Bronchial smooth muscle cell (primary cell): ENCODE data around the gene IL3RA. TPM values are rescaled to one million over a fixed set of nuclear protein-coding genes. Genes with fewer than 3 reads are reported as not detected.

Experiments
- total RNA-seq: library from RNA; depleted of rRNA; stranded (reverse); fragments of >200 nt; gene quantifications from 2 replicates; pipeline ENCODE4 v1.2.1, GENCODE V29; 2014

IL3RA gene
- not detected in 2 replicates for total RNA-seq

GRCh38 chrX:1336331-1336943 is at the start of gene IL3RA:
Gene IL3RA, plus strand, starts transcription at chrX:1336785. Its CDS starts 4,981 bp downstream, at chrX:1341766.

GRCh38 chrX:1391707-1392375 is 55.3 kb downstream of the IL3RA start, which contains the start of gene SLC25A6:
Gene SLC25A6, minus strand, starts transcription at chrX:1392113. Its CDS starts 104 bp downstream, at chrX:1392009.

Other genes with a start within 250 kb of the IL3RA start
- gene CRLF2, start 124.1 kb upstream of the IL3RA start, total RNA-seq = not detected in 2 replicates
- gene CSF2RA, start 68.0 kb upstream of the IL3RA start, total RNA-seq = not detected in 2 replicates
- gene SLC25A6, start 55.3 kb downstream of the IL3RA start, total RNA-seq = 152 and 238 TPM in 2 replicates
- 13.1 and 16.9 TPM in 2 replicates for gene ASMTL, start 116.1 kb downstream of the IL3RA start, total RNA-seq
- gene P2RY8, start 200.4 kb downstream of the IL3RA start, total RNA-seq = not detected in 2 replicates